ENCODE data around the gene FGF11. TPM values are rescaled to one million over a fixed set of nuclear protein-coding genes. Genes with fewer than 3 reads are reported as not detected.

Gene FGF11
- 3.5 TPM for total RNA-seq

DNA sequence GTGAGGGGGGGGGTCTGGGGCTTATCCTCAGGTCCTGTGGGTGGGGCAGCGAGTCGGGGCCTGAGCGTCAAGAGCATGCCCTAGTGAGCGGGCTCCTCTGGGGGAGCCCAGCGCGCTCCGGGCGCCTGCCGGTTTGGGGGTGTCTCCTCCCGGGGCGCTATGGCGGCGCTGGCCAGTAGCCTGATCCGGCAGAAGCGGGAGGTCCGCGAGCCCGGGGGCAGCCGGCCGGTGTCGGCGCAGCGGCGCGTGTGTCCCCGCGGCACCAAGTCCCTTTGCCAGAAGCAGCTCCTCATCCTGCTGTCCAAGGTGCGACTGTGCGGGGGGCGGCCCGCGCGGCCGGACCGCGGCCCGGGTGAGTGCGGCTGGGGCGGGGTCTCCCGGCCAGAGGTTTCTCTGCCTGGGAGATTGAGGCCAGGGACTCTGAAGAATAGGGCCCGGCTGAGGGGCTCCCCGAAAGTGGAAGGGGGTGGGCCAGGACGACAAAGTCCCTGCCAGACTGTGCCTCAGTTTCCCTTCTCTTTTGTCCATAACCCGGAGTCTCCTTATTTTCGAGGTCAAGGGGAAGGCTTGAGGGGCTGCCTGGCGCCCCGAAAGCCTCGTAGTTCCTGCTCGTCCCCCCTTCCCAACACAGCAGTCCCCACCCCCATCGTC, at the start of gene FGF11:
FGF11 (plus strand) TSS at position 51 of the 651 bp plus-strand sequence; CDS start at position 160, 109 bp downstream.
- no peak for DNase-seq (ENCODE audit: low spot score)

DNA sequence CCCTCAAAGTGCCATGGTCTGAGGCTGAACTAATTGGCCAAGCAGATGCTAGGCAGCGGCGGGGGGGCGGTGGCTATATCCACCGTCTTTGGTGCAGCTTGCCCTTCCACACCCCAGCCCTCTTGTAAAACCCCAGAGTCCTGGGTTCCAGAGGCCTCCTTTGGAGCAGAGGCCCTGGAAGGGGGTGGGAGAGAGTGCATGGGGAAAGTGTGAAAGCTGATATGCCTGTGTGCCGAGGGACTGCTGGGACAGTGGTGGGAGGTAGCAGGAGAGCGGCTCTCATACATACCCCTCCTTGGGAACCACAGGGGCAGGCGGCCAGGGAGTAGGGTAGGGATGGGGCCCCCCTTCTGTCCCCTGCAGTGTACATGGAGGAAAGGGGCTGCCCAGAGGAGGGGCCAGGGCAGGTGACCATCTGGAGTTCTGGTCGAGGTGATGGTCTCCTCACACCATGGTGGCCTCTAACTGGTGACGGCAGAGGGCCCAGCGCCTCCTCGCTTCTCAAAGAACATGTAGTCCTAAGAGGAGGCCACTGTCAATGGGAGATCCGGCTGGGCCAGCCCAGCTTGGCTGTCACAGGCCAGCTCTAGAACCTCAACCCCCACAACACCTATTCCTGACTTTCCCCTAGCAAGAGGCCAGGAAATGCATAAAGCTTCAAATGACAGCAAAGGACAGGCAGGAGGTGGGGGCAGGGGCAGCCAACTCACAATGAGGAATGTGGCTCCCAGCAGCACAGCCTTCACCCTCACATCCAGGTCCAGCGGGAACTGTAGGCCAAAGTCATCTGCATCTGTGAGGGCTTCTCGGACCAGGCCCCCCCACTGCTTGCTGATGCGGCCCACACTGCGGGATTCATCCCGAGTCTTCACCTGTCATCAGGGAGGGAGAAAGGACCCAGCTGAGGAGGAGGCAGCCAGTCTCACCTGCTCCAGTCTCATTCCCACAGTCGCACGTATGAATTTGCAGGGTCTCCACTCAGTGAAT, 49.1 kb upstream of the FGF11 start:
- DNase-seq (ENCODE audit: low spot score): no peak

DNA sequence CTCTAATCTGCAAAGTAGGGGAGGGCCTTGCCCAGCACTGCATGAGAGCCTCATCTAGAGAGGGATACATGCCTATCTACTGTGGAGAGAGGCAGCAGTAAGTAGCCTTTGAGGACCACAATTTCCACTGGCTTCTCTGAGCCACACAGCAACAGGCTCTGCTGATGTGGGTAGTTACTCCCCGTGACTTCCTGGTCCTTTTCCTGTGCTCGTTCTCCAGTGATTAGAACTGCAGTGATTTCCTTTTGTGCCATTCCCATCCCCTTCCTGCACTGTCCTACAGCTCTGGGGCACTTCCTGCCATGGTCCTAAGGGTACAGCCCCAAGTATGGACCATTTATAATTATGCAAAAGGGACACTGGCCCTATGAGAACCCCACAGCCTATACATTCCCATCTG, 48.0 kb upstream of the FGF11 start:
- no peak for DNase-seq (ENCODE audit: low spot score)

DNA sequence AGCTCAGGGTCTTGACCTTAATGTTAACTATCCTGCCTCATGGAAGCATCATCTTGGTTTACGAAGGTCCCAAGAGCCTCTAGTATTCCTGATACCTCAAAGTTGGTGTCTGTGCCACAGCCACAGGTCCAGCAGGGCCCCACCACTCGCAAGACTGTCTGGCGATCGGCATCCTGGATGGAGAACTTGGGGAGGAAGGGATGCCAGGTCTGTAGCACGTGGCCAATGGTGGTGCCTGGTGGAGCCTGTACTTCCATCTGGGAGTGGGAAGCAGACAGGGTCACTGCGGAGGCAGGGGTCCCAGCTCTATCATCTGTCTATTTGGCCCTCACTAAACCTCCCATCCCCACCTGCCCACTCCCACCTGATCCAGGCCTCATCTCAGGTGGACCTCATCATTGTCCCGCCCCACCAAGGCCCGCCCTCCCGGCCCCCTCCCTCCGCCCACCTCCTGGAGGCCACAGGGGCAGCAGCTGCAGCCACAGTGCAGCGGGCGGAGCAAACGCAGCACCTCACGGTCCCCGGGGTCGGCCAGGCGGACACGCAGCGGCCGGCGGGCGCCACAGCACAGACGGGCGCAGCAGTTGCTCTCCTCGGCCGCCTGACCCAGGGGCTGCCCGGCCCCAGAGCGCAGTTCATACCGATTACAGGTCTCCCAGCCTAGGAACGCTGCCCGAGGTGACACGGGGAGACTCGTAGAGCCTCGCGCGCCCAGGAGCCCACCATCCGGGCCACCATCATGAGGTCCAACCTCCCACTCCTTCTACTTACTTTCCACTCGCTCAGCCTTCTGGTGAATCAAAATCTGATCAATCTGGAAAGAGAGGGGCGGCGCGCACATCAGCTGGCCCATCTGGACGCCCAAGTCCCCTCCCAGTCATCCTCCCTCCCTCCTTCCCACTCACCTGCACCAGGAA, 46.4 kb upstream of the FGF11 start:
- DNase-seq (ENCODE audit: low spot score): no peak

DNA sequence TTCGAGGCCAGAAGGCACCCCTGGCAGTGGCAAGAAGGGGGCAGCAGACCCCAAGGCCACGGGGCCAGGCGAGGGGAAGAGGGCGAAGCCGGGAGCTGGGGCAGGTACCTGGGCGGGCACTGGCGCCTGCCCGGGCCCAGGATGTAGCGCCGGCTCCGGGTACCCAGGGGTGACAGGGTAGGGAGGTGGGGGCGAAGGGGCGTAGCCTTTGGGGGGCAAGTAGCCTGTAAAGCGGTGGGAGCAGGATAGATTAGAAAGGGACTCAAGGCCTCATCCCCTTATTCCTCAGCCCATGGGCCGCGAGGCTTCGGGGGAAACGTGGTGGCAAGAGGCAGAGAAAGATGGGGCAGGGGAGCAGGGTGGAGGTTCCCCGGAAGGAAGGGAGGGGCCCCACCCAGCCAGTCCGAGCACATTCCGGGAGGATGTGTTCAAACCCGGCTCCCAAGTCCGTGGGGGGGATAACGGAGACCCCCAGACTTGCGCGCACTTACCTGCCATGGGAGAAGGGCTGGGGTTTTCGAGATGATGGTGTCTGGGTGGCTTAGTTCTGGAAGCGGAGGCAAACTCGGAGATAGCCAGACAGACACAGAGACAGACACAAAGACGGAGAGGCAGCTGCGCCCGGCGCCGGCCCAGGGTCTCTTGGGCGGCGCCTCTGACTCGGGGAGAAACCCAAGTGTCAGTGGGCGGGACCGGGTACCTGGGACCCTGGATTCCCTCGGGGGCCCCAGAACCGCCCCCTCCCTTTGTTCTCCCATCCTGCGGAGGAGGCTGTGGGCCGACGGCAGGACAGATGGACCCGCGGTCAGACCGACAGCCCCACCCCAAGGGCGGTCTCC, 45.5 kb upstream of the FGF11 start:
- no peak for DNase-seq (ENCODE audit: low spot score)

DNA sequence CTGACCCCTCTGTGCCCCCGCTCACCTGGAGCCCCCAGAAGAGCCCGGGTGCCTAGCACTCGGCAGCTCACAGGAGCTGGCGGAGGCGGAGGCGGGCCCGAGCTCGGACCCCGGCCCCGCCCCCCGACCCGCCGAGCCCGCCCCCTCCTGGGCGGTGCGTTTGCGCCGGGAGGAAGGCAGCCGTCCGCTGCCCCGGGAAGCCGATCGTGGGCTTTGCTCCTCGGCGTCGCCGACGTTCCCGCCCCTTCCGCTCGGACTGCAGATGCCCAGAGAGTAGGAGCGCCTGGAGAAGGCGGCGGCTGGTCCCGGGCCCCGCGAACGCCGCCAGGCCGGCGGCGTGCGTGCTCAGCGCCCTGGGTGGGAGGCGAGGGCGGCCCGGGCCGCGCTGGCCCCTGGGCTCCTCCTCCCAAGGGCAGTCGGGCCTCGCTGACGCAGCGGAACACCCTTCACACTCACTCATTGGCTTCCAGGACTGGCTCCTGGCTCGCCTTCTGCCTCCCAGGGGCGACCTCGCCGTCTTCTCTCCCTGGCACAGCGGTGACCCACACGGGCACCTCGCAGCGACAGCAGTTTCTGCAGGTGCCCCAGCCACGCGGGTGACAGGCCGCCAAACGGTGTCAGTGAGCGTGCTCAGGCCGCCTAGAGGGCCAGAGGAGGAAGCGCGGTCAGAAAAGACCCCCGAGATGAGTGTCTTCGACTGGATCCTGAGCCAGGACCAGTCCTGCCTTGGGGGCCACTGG, 44.7 kb upstream of the FGF11 start, which contains the start of gene PLSCR3:
PLSCR3 (minus strand) TSS at position 74 of the 740 bp plus-strand sequence. CDS start 415 bp downstream, outside the sequence.
- DNase-seq (ENCODE audit: low spot score): peak; percentile 90

DNA sequence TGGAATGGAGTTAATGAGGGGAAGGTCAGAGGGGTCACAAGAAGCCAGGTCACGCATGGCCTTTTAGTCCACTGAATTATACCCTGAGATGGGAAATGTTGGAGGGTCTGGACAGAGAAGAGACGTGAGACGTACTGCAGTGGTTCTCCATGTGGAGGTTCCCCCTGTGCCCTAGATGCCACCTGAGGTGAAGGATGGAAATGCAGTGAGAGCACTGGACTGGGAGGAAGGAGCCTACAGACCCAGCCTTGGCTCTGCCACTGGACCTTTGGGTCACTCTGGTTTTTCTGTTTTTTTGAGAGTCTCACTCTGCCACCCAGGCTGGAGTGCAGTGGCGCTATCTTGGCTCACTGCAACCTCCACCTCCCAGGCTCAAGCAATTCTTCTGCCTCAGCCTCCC, 43.2 kb upstream of the FGF11 start:
- no peak for DNase-seq (ENCODE audit: low spot score)

DNA sequence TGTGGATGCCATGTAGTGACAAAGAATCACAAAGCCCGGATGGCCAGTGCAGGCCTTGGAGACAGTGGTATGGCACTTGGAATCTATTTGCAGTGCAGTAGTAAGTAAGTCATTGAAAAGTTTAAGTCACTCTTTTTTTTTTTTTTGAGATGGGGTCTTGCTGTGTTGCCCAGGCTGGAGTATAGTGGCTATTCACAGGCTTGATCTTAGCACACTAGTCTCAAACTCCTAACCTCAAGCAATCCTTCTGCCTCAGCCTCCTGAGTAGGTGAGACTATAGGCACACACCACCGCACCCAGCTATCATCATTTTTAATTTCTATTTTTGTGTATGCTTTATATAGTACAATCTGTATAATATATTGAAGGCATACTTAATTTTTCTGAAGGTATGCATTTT, 40.7 kb upstream of the FGF11 start:
- DNase-seq (ENCODE audit: low spot score): no peak

DNA sequence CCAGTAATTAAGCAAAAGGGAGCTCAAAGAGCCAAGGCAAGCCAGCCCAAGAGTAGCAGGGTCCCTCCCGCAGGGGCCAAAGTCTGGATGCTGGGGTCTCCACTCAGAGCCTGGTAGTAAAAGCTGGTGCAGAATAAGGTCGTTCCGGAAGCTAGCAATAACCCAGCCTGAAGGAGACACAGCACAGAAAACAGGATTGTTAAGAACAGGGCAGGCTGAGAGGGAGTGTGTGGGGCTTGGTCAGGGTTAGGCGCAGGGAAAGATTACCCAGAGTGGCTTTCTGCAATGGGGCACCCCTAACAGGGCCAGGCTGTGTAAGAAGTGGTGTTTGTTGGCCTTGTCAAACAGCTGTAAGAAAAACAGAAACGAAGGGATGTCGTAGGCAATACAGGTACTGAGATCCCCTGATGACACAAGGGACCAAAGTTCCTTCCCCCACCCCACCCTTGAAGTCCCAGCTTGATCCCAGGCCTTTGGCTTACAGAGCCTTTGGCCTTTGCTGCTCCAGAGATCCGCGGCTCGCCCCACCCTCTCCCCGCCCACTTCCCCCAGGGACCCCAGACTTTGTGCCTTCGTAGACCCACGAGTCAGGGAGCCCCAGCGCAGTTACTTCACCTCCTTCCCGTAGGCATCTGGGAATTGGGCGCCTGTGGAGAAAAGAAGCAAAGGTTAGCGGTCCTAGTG, 36.1 kb upstream of the FGF11 start:
- DNase-seq (ENCODE audit: low spot score): no peak

DNA sequence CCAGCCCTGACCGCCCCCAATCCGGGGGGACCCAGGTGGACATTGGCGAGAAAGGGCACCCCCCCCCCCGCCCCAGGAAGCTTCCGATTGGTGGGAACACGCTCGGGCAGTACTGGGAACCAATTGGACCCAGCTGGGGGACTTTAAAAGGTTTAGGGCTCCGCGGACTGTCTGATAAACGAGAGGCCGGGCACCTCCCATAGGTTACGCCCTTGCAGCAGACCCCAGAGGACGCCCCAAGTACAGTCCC, 35.7 kb upstream of the FGF11 start:
- peak; percentile 65 for DNase-seq (ENCODE audit: low spot score)

DNA sequence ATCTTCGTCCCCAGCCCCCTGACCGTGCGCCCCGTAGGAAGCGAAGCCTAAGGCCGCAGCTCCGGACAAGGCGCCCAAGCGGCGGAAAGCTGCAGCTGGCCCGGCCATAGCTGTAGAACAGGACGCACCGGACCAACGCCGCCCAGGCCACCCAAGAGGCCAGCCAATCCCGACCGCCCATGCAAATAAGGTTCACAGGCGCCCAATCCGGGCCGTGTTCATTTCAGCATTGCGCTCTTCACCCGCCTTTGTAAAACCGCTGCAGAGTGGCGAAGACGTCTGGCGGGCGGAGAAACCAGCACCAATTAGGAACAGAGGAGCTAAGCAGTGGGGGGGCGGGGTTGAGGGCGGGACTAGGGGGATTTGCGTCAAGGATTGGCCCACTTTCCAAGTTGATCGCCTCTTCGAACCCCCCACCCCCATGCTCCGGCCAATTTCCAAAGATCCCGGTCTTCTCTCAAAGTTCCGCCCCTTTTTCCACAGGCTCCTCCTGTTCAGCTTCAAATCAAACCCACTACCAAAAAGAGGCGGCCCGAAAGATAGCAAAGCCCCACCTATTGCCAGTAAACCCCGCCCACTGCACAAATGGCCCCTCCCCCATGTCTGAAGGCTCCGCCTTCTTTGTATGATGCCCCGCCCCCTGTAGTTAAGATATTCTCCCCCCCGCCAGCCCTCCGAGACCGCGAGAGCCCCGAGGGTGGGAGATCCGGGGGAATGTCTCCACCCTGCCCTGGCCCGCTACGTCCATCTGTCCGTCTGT, 35.2 kb upstream of the FGF11 start, which contains the start of gene TMEM256:
TMEM256 (minus strand) TSS at position 121 of the 760 bp plus-strand sequence; CDS start at position 108, 13 bp downstream.
- DNase-seq (ENCODE audit: low spot score): peak; percentile 98

DNA sequence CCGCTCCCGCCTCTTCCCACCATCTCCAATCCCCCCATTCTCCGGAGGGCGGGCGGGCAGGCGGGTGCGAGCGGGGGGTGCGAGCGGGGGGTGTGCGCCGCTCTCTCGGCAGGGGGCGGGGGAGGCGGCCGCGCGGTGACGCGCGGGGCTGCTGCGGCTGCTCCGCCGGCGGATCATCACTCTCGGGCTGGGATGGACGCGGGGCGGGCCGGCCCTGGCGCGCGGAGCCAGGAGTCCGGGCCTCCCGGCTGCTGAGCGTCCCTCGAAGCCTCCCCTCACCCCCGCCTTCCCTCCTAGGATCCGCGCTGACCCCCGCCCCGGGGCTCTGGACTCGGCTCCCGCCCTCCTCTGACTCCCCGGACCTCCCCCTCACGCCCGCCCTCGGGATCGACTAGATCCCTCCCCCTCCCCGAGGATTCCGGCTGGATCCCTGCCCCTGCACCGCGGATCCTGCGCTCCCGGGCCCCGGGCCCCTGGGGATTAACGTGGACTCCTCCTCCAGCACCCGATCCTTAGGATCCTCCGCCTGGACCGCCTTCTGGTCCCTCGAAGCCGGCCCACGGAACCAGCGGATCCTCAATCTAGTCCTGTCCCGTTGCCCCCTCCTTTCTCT, 34.5 kb upstream of the FGF11 start:
- peak; percentile 66 for DNase-seq (ENCODE audit: low spot score)

DNA sequence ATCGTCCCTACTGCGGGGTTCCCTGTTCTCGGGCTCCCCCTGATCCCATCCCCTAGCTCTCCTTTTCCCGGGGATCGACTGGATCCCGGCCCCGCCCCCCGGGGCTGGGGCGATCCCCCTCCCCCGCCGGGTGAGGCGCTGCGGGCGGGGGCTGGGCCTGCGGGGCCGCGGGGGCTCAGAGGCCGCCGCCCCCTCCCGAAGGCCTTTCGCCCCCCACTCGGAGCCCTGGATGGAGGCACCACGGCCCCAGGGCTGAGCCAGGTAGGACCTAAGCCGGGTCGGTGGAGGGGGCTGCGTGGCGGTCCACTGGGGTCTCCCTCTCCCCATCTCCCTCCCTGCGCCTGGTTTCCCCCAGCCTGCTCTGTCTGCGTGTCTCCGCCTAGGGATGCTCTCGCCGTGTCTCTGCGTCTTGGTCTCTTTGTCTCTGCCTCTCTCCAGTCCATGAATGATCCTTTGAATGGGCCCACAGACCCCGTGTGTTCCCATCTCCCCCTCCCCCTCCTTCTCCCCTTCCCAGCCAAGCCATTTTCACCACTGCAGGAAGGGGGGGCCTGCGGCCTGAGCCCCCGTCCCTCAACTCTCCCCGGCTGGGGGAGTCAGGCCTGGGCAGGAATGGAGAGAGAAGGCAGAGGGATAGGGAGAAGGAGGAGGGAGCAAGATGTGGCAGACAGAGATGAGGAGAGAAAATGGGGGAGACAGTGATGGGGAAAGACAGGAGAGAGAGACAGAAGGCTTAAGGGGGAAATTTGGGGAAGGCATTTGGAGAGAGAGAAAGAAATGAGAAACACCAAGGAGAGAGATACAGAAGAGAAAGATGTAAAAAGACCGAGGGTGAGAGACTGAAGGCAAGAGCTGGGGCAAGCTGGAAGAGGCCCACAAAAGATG, 33.7 kb upstream of the FGF11 start:
- DNase-seq (ENCODE audit: low spot score): no peak

DNA sequence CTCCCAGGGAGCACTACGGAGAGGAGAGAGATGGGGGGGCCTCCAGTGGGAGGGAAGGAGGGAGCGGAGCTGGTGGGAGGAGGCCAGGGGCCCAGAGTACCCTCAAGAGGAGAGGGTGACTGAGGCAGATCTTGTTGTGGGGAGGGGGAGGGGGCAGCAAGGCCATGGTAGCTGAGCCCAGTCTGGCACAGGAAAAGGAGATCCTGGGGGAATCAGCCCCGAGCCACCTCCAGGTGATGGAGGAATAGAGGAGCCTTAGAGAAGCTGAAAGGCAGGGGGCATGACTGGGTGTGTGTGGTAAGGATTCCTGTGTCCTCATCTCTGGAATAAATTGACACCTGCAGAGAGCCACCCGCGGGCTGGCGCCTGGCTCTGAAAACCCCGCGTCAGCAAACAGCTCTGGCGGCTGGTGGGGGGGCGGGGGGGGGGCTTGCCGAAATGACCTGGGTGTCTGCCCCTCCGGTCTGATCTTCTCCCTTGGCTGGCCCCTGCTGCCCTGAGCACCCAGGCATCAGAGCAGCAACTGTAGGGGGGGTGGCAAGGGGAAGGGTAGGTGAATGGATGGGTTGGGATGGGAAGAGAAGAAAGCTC, 33.0 kb upstream of the FGF11 start:
- DNase-seq (ENCODE audit: low spot score): no peak

DNA sequence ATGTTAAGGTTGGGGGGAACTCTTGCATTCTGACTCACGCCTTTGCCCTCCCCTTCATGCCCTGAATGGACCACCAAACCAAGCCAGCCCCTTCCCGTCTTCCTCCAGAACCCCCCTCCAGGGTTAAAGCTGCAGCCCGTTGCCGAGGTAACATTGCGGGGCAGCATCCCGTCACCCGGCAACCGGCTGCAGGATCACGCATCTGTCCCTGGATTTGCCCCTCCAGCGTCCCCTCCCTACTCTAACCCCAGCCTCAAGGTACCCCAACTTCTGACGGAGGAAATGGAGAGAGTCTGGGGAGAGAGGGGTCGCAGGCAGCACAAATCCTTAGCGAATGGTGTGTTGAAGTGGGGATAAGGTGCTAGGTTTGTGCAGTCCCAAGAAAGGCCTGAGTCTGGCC, 32.2 kb upstream of the FGF11 start:
- DNase-seq (ENCODE audit: low spot score): no peak

DNA sequence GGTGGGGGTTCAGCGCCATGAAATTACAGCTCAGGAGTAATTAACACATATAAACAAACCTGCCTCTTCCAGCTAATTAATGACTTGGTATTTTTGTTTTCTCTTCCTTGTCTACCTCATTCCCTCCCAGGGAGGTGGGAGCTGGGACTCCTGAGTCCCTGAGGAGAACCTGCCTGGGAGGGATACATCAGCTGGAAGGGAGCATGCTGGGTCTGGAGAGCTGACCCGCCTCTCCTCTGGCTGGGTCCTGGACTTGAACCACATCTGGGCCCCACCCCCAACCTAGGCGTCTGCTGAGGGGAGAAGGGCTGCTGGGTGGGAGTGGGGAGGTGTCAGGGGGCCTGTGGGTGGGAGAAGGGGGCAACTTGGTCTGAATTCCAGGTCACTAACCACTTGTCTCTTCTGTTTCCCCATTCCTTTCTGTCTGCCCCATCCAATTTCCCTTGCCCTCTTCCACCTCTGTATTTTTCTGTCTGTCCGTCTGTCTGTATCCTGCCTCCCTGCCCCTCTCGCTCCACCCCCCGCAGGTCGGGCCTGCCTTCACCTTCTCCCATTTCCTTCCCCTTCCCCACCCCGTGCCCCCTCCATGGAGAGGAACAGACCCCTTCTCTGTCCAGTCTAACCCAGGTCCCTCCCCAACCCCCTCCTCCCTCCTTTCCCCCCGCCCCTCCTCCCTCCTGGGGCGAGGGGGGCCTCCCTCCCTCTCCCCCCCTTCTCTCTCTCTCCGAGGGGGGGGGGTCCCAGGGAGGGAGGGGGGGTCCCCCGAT, 31.6 kb upstream of the FGF11 start, which contains the start of gene NLGN2:
NLGN2 (plus strand) TSS at position 361 of the 767 bp plus-strand sequence. CDS start 411 bp downstream, outside the sequence.
- no peak for DNase-seq (ENCODE audit: low spot score)

Measured in ureter (tissue), 1 donor.